Glutamatergic neuron (in vitro differentiated cells): Measurements from ENCODE around the gene KLK2. TPM values are rescaled to one million over a fixed set of nuclear protein-coding genes. Genes with fewer than 3 reads are reported as not detected.

ENCODE experiments used
- DNase-seq: peaks from one replicate; pipeline ENCODE4 v3.0.0; 2022
- H3K27ac Mint-ChIP-seq: one replicate; pipeline ENCODE4 v1.8.0; 2020; ENCODE audit warnings: mild to moderate bottlenecking, mixed read lengths, inconsistent platforms; ENCODE audit not compliant: unreplicated experiment
- H3K27me3 Mint-ChIP-seq: one replicate; pipeline ENCODE4 v1.8.0; 2020; ENCODE audit warnings: mild to moderate bottlenecking, moderate library complexity, mixed read lengths, inconsistent platforms; ENCODE audit not compliant: unreplicated experiment
- H3K36me3 Mint-ChIP-seq: one replicate; pipeline ENCODE4 v1.8.0; 2020; ENCODE audit warnings: mild to moderate bottlenecking, mixed read lengths, inconsistent platforms; ENCODE audit not compliant: unreplicated experiment
- H3K4me1 Mint-ChIP-seq: one replicate; pipeline ENCODE4 v1.8.0; 2020; ENCODE audit warnings: mild to moderate bottlenecking, low read depth, mixed read lengths, inconsistent platforms; ENCODE audit not compliant: unreplicated experiment
- H3K4me3 Mint-ChIP-seq: one replicate; pipeline ENCODE4 v1.8.0; 2020; ENCODE audit warnings: mild to moderate bottlenecking, mixed read lengths, inconsistent platforms; ENCODE audit not compliant: unreplicated experiment
- H3K9me3 Mint-ChIP-seq: one replicate; pipeline ENCODE4 v1.8.0; 2020; ENCODE audit warnings: mild to moderate bottlenecking, moderate library complexity, mixed read lengths, inconsistent platforms; ENCODE audit not compliant: unreplicated experiment
- CTCF ChIP-seq: fragments of 200-600 bp; sonication (generic); IDR thresholded peaks from one replicate; pipeline ENCODE4 v1.5.0; 2021; ENCODE audit not compliant: partially characterized antibody, unreplicated experiment
- total RNA-seq: library from RNA; stranded (reverse); fragmentation: NEBNext Ultra II Directional; extraction: Animal tissue kit (Norgen Biotek cat#: 25700); gene quantifications from one replicate; pipeline ENCODE4 v1.2.1, GENCODE V29; 2021; ENCODE audit not compliant: unreplicated experiment

Gene KLK2
- total RNA-seq, 1 donor from 2014 or later: not detected

DNA sequence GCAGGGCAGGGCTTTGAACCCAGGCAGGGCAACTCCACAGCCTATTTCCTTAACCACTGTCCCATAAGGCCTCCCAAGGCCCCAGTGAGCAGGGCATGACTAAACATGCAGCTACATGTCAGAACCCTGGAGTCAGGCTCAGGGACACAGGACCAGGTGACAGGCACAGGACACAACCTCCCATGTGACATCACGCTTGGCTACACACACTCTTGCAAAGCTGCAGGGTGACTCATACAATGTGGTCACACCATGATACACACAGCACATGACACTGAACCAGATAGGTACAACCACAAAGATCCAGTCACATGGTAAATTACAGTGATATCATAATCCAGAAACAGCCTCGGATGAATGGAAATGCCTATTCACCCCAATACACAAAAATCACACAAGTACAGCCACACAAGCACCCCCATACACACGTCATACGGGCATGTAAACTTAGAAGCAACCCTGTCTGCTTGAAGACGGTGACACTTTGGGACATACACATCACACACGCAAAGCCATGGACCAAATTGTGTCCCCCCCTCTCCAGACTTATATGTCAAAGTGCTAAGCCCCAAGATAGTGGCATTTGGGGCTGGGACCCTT, 23.5 kb downstream of the KLK2 start:
- no peak overlapping the region for H3K27ac Mint-ChIP-seq

DNA sequence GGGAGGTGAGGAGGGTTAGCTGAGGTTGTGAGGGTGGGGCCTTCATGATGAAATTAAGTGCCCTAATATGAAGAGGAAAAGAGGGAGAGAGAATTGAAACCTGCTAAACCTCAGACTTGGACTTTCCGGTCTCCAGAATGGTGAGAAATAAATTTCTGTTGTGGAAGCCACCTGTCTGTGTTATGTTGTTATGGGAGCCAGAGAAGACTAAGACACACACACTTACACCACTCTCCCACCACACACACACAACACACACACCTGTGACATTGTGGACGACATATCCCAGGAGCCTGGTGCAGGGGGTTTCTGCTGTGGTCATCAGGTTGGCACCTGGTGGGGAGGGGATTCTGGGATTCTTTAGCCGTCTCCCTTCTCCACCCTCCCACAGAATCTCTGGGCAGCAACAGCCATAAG, 24.0 kb downstream of the KLK2 start:
- Mint-ChIP-seq H3K27ac (no peak overlapping the region), H3K4me1 (no peaks in the 10 kb centered on the region), H3K9me3 (no peaks in the 10 kb centered on the region), H3K4me3 (no peak overlapping the region), H3K27me3 (peaks cover 12% of the 10 kb centered on the region), H3K36me3 (no peaks in the 10 kb centered on the region)
- no peak for DNase-seq
- TF ChIP-seq CTCF: no peak

More for the DNA sequence above, 23.5 kb downstream of the KLK2 start:
- Mint-ChIP-seq H3K9me3 (no peaks in the 10 kb centered on the region), H3K27me3 (peaks cover 12% of the 10 kb centered on the region), H3K4me3 (no peak overlapping the region), H3K4me1 (no peaks in the 10 kb centered on the region), H3K36me3 (no peaks in the 10 kb centered on the region)
- TF ChIP-seq CTCF: no peak
- no peak for DNase-seq

- no peak for DNase-seq
- H3K4me3 Mint-ChIP-seq: no peak overlapping the region
- H3K27me3 Mint-ChIP-seq: peaks cover 10% of the 10 kb centered on the region
- no peaks in the 10 kb centered on the region for H3K36me3 Mint-ChIP-seq
- TF ChIP-seq CTCF: no peak
- no peak overlapping the region for H3K27ac Mint-ChIP-seq
- no peaks in the 10 kb centered on the region for H3K9me3 Mint-ChIP-seq
- H3K4me1 Mint-ChIP-seq: no peaks in the 10 kb centered on the region
Observed at GRCh38 chr19:50897612-50898011, 24.4 kb downstream of the KLK2 start.

GRCh38 chr19:50898018-50898417, 24.8 kb downstream of the KLK2 start:
- H3K4me1 Mint-ChIP-seq: no peaks in the 10 kb centered on the region
- H3K9me3 Mint-ChIP-seq: no peaks in the 10 kb centered on the region
- H3K36me3 Mint-ChIP-seq: no peaks in the 10 kb centered on the region
- no peak overlapping the region for H3K4me3 Mint-ChIP-seq
- DNase-seq: no peak
- no peak overlapping the region for H3K27ac Mint-ChIP-seq
- TF ChIP-seq CTCF: no peak
- peaks cover 9% of the 10 kb centered on the region for H3K27me3 Mint-ChIP-seq

DNA sequence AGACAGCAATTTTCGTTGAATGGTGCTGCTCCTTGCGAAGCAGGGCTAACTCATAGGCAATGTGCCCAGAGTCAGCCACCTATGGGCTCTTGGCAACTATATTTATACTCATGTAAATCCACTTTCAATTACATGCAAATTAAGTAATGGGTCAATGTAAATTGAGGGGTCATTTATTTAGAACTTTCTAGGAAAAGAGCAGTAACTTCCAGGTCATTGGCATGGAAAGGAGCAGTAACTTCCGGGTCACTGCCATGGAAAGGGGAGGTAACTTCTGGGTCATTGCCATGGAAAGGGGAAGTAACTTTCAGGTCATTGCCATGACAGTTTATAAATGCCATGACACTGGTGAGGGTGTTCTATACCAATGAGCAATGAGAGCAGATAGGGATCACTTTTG, 26.3 kb downstream of the KLK2 start:
- no peak for DNase-seq
- no peaks in the 10 kb centered on the region for H3K36me3 Mint-ChIP-seq
- peaks cover 5% of the 10 kb centered on the region for H3K27me3 Mint-ChIP-seq
- TF ChIP-seq CTCF: no peak
- H3K27ac Mint-ChIP-seq: no peak overlapping the region
- H3K9me3 Mint-ChIP-seq: no peaks in the 10 kb centered on the region
- no peak overlapping the region for H3K4me3 Mint-ChIP-seq
- H3K4me1 Mint-ChIP-seq: no peaks in the 10 kb centered on the region
